ENCODE measurements around the gene ISM1.

The ISM1 gene

DNA sequence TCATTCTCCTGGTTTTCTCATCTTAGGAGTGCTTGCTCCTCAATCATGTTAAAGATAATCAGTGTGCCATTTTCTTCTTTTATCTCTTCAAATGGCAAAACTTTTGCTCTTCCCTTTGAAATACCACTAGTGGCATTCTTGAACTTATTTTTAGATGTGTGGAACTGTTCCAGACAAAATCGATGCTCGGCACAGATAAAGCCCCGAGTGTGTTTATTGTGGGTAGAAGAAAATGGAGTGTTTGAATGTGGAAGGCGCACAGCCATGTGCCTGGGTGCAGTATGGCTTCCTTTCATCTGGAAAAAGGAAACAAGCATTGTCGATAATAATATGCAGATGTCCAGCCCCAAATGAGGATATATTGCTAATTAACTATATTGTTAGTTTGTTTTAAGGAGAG, 42.4 kb downstream of the ISM1 start:
- TF ChIP-seq SNAI2 (CRISPR knock-in tag; IDR thresholded peaks at IDR 0.05) (no peak), TCF4 (CRISPR knock-in tag; IDR thresholded peaks at IDR 0.05; ENCODE audit: borderline replicate concordance) (no peak), TOX (CRISPR knock-in tag; IDR thresholded peaks at IDR 0.05; ENCODE audit: borderline replicate concordance) (no peak), ZFP3 (CRISPR knock-in tag; IDR thresholded peaks at IDR 0.05) (no peak), ZFP30 (CRISPR knock-in tag; IDR thresholded peaks at IDR 0.05) (no peak)
- TF ChIP-seq, protein P1, sequence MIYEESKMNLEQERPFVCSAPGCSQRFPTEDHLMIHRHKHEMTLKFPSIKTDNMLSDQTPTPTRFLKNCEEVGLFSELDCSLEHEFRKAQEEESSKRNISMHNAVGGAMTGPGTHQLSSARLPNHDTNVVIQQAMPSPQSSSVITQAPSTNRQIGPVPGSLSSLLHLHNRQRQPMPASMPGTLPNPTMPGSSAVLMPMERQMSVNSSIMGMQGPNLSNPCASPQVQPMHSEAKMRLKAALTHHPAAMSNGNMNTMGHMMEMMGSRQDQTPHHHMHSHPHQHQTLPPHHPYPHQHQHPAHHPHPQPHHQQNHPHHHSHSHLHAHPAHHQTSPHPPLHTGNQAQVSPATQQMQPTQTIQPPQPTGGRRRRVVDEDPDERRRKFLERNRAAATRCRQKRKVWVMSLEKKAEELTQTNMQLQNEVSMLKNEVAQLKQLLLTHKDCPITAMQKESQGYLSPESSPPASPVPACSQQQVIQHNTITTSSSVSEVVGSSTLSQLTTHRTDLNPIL (CRISPR knock-in tag; IDR thresholded peaks at IDR 0.05; ENCODE audit: low read depth): no peak
- no peak for ATAC-seq

DNA sequence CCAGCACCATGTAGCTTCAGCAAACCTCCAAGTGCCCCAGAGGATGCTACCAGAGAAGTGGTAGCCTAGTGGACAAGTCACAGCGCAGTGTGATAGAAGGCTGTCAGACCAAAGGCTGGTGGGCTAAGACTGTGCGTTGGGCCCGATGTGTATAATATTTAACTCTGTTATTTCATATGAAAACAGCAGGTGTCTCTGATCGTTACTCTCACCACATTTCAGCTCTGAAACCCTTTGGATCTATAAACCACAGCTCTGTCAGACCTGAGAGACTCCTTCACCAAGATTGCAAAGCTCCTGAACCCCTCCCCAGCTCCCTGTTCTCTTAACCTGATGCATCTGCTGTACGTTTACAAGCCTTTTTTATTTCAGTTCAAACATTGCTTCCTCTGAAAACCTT, 43.8 kb downstream of the ISM1 start:
- no peak for ATAC-seq

DNA sequence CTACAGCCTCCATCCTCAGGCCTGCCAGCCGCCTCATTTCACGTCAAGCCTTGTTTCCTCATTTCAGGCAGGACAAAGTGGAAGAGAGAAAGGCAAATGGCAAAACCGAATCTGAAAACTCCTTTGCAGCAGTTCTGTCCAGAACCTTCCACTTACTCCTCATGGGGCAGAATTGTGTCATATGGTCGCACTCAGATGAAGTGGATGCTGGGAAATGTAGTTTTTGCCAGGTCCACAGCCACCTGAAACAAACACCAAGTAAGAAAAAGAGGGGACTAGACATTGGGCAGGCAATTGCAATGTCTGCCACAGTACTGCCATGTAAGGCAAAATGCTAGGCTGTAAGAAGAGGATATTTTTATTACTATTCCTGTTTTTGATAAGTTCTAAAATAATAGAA, 44.9 kb downstream of the ISM1 start:
- no peak for TF ChIP-seq ZFP30 (CRISPR knock-in tag; IDR thresholded peaks at IDR 0.05)
- no peak for TF ChIP-seq ARNTL (CRISPR knock-in tag; IDR thresholded peaks at IDR 0.05; ENCODE audit: borderline replicate concordance, low read depth)
- TF ChIP-seq OSR1 (CRISPR knock-in tag; IDR thresholded peaks at IDR 0.05): no peak
- no peak for TF ChIP-seq CSDC2 (CRISPR knock-in tag; IDR thresholded peaks at IDR 0.05)
- TF ChIP-seq ZFP3 (CRISPR knock-in tag; IDR thresholded peaks at IDR 0.05): no peak
- TF ChIP-seq ZC3H10 (CRISPR knock-in tag; IDR thresholded peaks at IDR 0.05): no peak
- no peak for TF ChIP-seq ZNF70 (CRISPR knock-in tag; IDR thresholded peaks at IDR 0.05)
- no peak for TF ChIP-seq ISL1 (CRISPR knock-in tag; IDR thresholded peaks at IDR 0.05)
- TF ChIP-seq TOX (CRISPR knock-in tag; IDR thresholded peaks at IDR 0.05; ENCODE audit: borderline replicate concordance): no peak
- TF ChIP-seq TCF4 (CRISPR knock-in tag; IDR thresholded peaks at IDR 0.05; ENCODE audit: borderline replicate concordance): no peak
- TF ChIP-seq ZNF565 (CRISPR knock-in tag; conservative IDR thresholded peaks at IDR 0.05; ENCODE audit: low read depth): no peak
- no peak for ATAC-seq

More for the DNA sequence above, 43.8 kb downstream of the ISM1 start:
- TF ChIP-seq GLIS3 (CRISPR knock-in tag; IDR thresholded peaks at IDR 0.05) (no peak), RARB (CRISPR knock-in tag; IDR thresholded peaks at IDR 0.05) (no peak), PPARA (CRISPR knock-in tag; IDR thresholded peaks at IDR 0.05; ENCODE audit: borderline replicate concordance) (no peak), ESRRG (CRISPR knock-in tag; IDR thresholded peaks at IDR 0.05) (no peak), ZNF8 (CRISPR knock-in tag; IDR thresholded peaks at IDR 0.05) (no peak), ZNF70 (CRISPR knock-in tag; IDR thresholded peaks at IDR 0.05) (no peak), ZFP3 (CRISPR knock-in tag; IDR thresholded peaks at IDR 0.05) (no peak)

DNA sequence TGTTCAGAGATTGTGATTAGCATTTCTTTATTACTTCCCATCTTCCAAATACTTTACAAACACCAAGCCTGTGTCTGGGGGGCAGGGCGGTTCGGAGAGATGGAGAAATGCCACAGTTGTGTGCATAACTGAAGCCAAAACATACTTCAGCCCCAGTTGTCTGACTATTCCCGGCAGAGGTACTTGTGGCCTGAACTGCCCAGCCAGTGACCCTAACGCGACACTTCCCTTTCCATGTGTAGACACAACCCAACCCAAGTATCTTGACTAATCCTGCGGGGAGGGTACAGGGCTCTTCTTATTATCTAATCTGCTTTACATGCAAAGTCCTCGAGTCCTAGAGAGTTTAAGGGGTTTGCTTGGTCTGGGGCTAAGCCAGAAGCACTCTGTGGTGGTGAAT, 46.2 kb downstream of the ISM1 start:
- no peak for TF ChIP-seq RARB (CRISPR knock-in tag; IDR thresholded peaks at IDR 0.05)
- TF ChIP-seq, protein P1 (CRISPR knock-in tag; IDR thresholded peaks at IDR 0.05; ENCODE audit: low read depth): no peak
- no peak for TF ChIP-seq SNAI2 (CRISPR knock-in tag; IDR thresholded peaks at IDR 0.05)
- TF ChIP-seq, protein P2, sequence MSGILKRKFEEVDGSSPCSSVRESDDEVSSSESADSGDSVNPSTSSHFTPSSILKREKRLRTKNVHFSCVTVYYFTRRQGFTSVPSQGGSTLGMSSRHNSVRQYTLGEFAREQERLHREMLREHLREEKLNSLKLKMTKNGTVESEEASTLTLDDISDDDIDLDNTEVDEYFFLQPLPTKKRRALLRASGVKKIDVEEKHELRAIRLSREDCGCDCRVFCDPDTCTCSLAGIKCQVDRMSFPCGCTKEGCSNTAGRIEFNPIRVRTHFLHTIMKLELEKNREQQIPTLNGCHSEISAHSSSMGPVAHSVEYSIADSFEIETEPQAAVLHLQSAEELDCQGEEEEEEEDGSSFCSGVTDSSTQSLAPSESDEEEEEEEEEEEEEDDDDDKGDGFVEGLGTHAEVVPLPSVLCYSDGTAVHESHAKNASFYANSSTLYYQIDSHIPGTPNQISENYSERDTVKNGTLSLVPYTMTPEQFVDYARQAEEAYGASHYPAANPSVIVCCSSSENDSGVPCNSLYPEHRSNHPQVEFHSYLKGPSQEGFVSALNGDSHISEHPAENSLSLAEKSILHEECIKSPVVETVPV (CRISPR knock-in tag; IDR thresholded peaks at IDR 0.05): no peak
- TF ChIP-seq TOX (CRISPR knock-in tag; IDR thresholded peaks at IDR 0.05; ENCODE audit: borderline replicate concordance): no peak
- no peak for TF ChIP-seq ISL1 (CRISPR knock-in tag; IDR thresholded peaks at IDR 0.05)

DNA sequence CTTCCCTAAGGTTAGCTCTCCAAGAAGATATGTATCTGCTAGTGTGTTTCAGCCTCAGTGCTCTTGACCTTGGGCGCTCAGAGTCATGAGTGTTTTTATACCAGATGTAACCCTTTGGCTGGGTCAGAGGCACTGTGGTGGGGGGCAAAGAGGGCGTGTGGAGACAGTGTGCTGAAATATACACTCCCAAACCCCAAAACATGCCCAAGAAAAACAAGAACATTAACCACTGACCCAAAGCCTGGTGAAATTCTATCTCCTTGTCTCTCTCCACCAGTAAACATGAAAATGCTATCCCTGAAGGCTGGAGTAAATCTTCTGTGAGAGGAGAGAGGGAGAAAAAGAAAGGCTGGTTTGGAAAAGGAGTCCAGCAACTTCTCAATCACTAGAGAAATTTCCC, 47.9 kb downstream of the ISM1 start:
- ATAC-seq: no peak

More for the DNA sequence above, 46.2 kb downstream of the ISM1 start:
- ATAC-seq: no peak

DNA sequence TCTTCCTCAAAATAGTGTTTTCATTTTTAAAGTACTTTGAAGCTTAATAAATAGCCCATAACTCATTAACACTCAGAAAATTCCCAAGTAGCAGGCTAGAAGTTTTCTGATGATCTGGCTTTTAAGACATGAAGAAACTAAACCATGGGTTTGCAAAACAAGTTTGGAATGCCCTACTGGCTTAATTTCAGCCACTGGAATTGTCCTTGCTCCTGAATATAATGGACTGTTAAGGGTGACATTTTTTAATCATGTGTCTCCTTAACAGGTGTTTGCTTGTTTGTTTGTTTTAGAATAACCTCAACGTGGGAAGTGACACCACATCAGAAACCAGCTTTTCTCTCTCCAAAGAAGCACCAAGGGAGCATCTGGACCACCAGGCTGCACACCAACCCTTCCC, 49.1 kb downstream of the ISM1 start:
- TF ChIP-seq ZFP3 (CRISPR knock-in tag; IDR thresholded peaks at IDR 0.05): no peak
- no peak for TF ChIP-seq BACH2 (CRISPR knock-in tag; IDR thresholded peaks at IDR 0.05; ENCODE audit: borderline replicate concordance)
- no peak for TF ChIP-seq ESRRG (CRISPR knock-in tag; IDR thresholded peaks at IDR 0.05)
- TF ChIP-seq, protein P3, sequence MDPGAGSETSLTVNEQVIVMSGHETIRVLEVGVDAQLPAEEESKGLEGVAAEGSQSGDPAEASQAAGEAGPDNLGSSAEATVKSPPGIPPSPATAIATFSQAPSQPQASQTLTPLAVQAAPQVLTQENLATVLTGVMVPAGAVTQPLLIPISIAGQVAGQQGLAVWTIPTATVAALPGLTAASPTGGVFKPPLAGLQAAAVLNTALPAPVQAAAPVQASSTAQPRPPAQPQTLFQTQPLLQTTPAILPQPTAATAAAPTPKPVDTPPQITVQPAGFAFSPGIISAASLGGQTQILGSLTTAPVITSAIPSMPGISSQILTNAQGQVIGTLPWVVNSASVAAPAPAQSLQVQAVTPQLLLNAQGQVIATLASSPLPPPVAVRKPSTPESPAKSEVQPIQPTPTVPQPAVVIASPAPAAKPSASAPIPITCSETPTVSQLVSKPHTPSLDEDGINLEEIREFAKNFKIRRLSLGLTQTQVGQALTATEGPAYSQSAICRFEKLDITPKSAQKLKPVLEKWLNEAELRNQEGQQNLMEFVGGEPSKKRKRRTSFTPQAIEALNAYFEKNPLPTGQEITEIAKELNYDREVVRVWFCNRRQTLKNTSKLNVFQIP (CRISPR knock-in tag; IDR thresholded peaks at IDR 0.05; ENCODE audit: borderline replicate concordance, low read depth): no peak
- TF ChIP-seq, protein P2 (CRISPR knock-in tag; IDR thresholded peaks at IDR 0.05): no peak
- TF ChIP-seq GLIS3 (CRISPR knock-in tag; IDR thresholded peaks at IDR 0.05): no peak
- TF ChIP-seq ARNTL (CRISPR knock-in tag; IDR thresholded peaks at IDR 0.05; ENCODE audit: borderline replicate concordance, low read depth): no peak
- TF ChIP-seq SNAI2 (CRISPR knock-in tag; IDR thresholded peaks at IDR 0.05): no peak
- no peak for TF ChIP-seq ZNF70 (CRISPR knock-in tag; IDR thresholded peaks at IDR 0.05)
- no peak for TF ChIP-seq PPARA (CRISPR knock-in tag; IDR thresholded peaks at IDR 0.05; ENCODE audit: borderline replicate concordance)

More for the DNA sequence above, 47.9 kb downstream of the ISM1 start:
- TF ChIP-seq ZNF565 (CRISPR knock-in tag; conservative IDR thresholded peaks at IDR 0.05; ENCODE audit: low read depth) (no peak), ZFP3 (CRISPR knock-in tag; IDR thresholded peaks at IDR 0.05) (no peak)

More for the DNA sequence above, 49.1 kb downstream of the ISM1 start:
- no peak for ATAC-seq
